Left lung (tissue), 10 donors: Measurements from ENCODE around the gene PIP5KL1. TPM values are rescaled to one million over a fixed set of nuclear protein-coding genes. Genes with fewer than 3 reads are reported as not detected.

ENCODE experiments used
- ATAC-seq: fragments of 200-7000 bp; cut with Tn5 transposase; one replicate; pipeline ENCODE4 v1.9.1; 2020; ENCODE audit warnings: moderate library complexity
- DNase-seq, 4 donors: peaks; one replicate each; pipeline ENCODE4 v3.0.0-alpha.2; 2013 to 2020
- H3K27ac ChIP-seq, 2 donors: fragments of 200-600 bp; sonication (generic) in 1 of 2; one replicate each; pipeline versions ENCODE4 v1.5.0 to v1.8.0; 2020 to 2021
- H3K27me3 ChIP-seq, 2 donors: fragments of 200-600 bp; sonication (generic) in 1 of 2; one replicate each; pipeline versions ENCODE4 v1.5.0 to v1.8.0; 2020 to 2021
- H3K36me3 ChIP-seq, 2 donors: fragments of 200-600 bp; sonication (generic) in 1 of 2; one replicate each; pipeline versions ENCODE4 v1.5.0 to v1.8.0; 2020 to 2021
- H3K4me1 ChIP-seq, 2 donors: fragments of 200-600 bp; one replicate each; pipeline ENCODE4 v1.8.0; 2021
- H3K4me3 ChIP-seq, 2 donors: fragments of 200-600 bp; sonication (generic) in 1 of 2; one replicate each; pipeline versions ENCODE4 v1.5.0 to v1.8.0; 2020 to 2021; ENCODE audit warnings: mild to moderate bottlenecking in 1 of 2
- H3K9me3 ChIP-seq, 2 donors: fragments of 200-600 bp; sonication (generic) in 1 of 2; one replicate each; pipeline versions ENCODE4 v1.5.0 to v1.8.0; 2020 to 2021
- intact Hi-C, 2 donors: fragments of 100-400 bp; cut with DNase I; formaldehyde crosslinking; loops; one replicate each; pipeline versions ENCODE4 v1.11.2 to v1.14.2; 2022
- polyA plus RNA-seq, 6 donors: library from polyadenylated mRNA; unstranded; fragments of 120-200 nt; gene quantifications; one replicate each; pipeline ENCODE4 v1.2.1, GENCODE V29; 2013; ENCODE audit not compliant: insufficient read length in 6 of 6
- total RNA-seq, 2 donors: library from RNA; stranded (reverse); fragmentation: NEBNext Ultra II Directional; extraction: Animal tissue kit (Norgen Biotek cat#: 25700); gene quantifications; one replicate each; pipeline ENCODE4 v1.2.1, GENCODE V29; 2021
- TF ChIP-seq, protein P1 (sequence below), 2 donors: fragments of 200-600 bp; sonication (generic) in 1 of 2; IDR thresholded peaks; one replicate each; pipeline versions ENCODE4 v1.5.0 to v1.8.0; 2021; ENCODE audit warnings: antibody characterized with exemption in 2 of 2
- donor health status: DM: no; HTN: yes; CAD: no.
- donor health status: DM: no; HTN: no; CAD: no.

Gene PIP5KL1
- total and polyA plus RNA-seq, 8 donors: 2.7 to 7.9 (median 5.0) TPM

DNA sequence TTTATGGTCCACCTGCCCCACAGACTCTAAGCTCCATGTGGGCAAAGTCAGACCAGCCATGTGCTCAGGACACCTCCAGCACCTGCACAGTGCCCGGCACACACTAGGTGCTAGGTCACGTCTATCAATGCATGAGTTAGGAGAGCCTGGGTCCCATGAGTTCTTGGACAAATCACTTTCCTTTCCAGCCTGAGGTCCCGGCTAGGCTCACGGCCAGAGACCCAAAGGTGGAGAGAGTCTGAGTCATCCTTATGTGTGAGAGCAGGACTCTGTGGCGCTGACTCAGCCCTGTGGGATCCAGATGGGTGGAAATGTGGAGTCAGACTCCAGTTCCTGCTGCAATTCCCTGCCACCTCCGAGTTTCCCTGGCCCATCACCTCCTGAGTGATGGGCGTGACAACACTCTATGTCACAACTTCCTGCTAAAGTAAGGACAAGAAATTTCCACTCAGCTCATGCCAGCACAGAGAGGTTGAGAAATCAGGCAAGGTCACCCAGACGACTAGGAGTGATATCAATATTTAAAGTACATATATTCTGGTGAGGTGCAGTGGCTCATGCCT is 11.2 kb downstream of the PIP5KL1 start:
- Histone ChIP-seq H3K4me3 (no peak overlapping the region), H3K9me3 (no peaks in the 10 kb centered on the region), H3K36me3 (no peaks in the 10 kb centered on the region), H3K4me1 (peaks cover 37 to 74% of the 10 kb centered on the region in 2 donors), H3K27ac (peak overlapping the region; percentile 61 to 67), H3K27me3 (peaks cover 0 to 3% of the 10 kb centered on the region in 2 donors)
- intact Hi-C loops: no loop called here
- DNase-seq (peak in 2 of 4 donors; percentile 89 to 94), ATAC-seq (peak; percentile 60)
- TF ChIP-seq, protein P1, sequence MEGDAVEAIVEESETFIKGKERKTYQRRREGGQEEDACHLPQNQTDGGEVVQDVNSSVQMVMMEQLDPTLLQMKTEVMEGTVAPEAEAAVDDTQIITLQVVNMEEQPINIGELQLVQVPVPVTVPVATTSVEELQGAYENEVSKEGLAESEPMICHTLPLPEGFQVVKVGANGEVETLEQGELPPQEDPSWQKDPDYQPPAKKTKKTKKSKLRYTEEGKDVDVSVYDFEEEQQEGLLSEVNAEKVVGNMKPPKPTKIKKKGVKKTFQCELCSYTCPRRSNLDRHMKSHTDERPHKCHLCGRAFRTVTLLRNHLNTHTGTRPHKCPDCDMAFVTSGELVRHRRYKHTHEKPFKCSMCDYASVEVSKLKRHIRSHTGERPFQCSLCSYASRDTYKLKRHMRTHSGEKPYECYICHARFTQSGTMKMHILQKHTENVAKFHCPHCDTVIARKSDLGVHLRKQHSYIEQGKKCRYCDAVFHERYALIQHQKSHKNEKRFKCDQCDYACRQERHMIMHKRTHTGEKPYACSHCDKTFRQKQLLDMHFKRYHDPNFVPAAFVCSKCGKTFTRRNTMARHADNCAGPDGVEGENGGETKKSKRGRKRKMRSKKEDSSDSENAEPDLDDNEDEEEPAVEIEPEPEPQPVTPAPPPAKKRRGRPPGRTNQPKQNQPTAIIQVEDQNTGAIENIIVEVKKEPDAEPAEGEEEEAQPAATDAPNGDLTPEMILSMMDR (IDR thresholded peaks at IDR 0.05): no peak

GRCh38 chr9:127918183-127919107 is 12.1 kb downstream of the PIP5KL1 start:
- Histone ChIP-seq H3K4me3 (no peak overlapping the region), H3K27me3 (peaks cover 0 to 3% of the 10 kb centered on the region in 2 donors), H3K4me1 (peaks cover 37 to 75% of the 10 kb centered on the region in 2 donors), H3K36me3 (no peaks in the 10 kb centered on the region), H3K27ac (peak overlapping the region; percentile 61 to 67), H3K9me3 (no peaks in the 10 kb centered on the region)
- intact Hi-C loops: no loop called here
- DNase-seq (peak in 1 of 4 donors; percentile 64), ATAC-seq (no peak)
- TF ChIP-seq, protein P1 (IDR thresholded peaks at IDR 0.05): no peak

- no peak for DNase-seq
- peaks cover 0 to 3% of the 10 kb centered on the region in 2 donors for H3K27me3 ChIP-seq
- peak overlapping the region in 1 of 2 donors; percentile 67 for H3K27ac ChIP-seq
- no peaks in the 10 kb centered on the region for H3K9me3 ChIP-seq
- TF ChIP-seq, protein P1 (IDR thresholded peaks at IDR 0.05): no peak
- no peak for ATAC-seq
- intact Hi-C loops: no loop called here
- H3K4me1 ChIP-seq: peaks cover 37 to 76% of the 10 kb centered on the region in 2 donors
- peaks cover 0 to under 1% of the 10 kb centered on the region in 2 donors for H3K36me3 ChIP-seq
- peak overlapping the region in 1 of 2 donors; percentile 78 for H3K4me3 ChIP-seq
Observed at GRCh38 chr9:127917603-127918002, 13.0 kb downstream of the PIP5KL1 start.

GRCh38 chr9:127916720-127917581 is 13.6 kb downstream of the PIP5KL1 start, which contains the start of gene ST6GALNAC4:
Gene ST6GALNAC4 (minus strand): TSS chr9:127917041. CDS start chr9:127916419, 622 bp downstream.
- TF ChIP-seq, protein P1 (IDR thresholded peaks at IDR 0.05): no peak
- H3K36me3 ChIP-seq: peaks cover 0 to 7% of the 10 kb centered on the region in 2 donors
- H3K27ac ChIP-seq: peak within 1 kb of the TSS; percentile 33 to 67
- no peaks in the 10 kb centered on the region for H3K9me3 ChIP-seq
- ATAC-seq: peak; percentile 85
- H3K4me3 ChIP-seq: peak within 1 kb of the TSS; percentile 56 to 78
- peaks cover 0 to 2% of the 10 kb centered on the region in 2 donors for H3K27me3 ChIP-seq
- intact Hi-C loops: no loop called here
- DNase-seq: peak; percentile 84 to 99 (median 96)
- peaks cover 40 to 81% of the 10 kb centered on the region in 2 donors for H3K4me1 ChIP-seq
